ENCODE results near the gene EVA1A. TPM values are rescaled to one million over a fixed set of nuclear protein-coding genes. Genes with fewer than 3 reads are reported as not detected.

EVA1A gene
- total and polyA plus RNA-seq, 2 of the 8 experiments (the other 6 are each of a cell fraction or from before 2014, with no cell fraction given) = 2.4 to 4.3 TPM

DNA sequence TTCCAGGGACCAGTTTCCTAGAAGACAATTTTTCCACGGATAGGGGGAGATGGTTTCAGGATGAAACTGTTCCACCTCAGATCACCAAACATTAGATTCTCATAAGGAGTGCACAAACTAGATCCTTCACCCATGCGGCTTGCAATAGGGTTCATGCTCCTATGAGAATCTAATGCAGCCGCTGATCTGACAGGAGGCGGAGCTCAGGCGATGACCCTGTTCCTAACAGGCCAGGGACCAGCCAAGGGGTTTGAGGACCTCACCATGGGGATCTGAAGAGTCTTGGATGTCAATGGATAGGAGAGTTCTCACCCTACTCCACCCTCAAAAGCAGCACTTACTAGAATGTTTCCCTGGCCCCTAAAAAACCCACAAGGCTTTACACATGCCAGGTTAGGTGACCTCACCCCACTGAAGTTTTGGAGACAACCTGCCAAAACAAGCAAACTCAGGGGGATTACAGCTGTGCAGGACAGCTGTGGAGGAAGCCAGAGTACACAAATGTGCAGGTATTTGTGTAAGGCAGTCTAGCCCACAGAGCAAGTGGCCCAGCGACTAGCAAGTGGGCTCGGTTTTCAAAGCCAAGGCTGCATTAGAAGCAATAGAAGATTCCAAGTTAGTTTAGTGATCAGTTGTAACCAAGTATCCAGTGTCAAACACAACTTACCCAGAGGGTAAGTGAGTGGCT, 3.9 kb downstream of the EVA1A start:
- no peak overlapping the region for H3K4ac ChIP-seq (replicated peaks; ENCODE audit: insufficient read length, low read depth, low read length)
- no peak overlapping the region for H2BK20ac ChIP-seq (ENCODE audit: low read length)
- no peak overlapping the region for H3K18ac ChIP-seq (ENCODE audit: extremely low read depth, low read length)
- peaks cover 0 to 20% (median 8%) of the 10 kb centered on the region in 4 experiments; a peak in 5 of 7 replicates for H3K27me3 ChIP-seq (replicated peaks in 1 of 4; ENCODE audit: control insufficient read depth in 3 of 4, extremely low read depth in 1 of 4, insufficient read depth in 3 of 4, low read length in 3 of 4)
- no peak overlapping the region for H3K23ac ChIP-seq (ENCODE audit: insufficient read length)
- no peak overlapping the region for H3K4me2 ChIP-seq (ENCODE audit: insufficient read depth in 1 of 2, low read depth in 2 of 2, low read length in 2 of 2)
- no peaks in the 10 kb centered on the region; the same call in 1 of the 2 replicates for H3K79me1 ChIP-seq (ENCODE audit: low read depth, low read length)
- no peak overlapping the region for H4K5ac ChIP-seq (ENCODE audit: insufficient read length, low read depth, low read length)
- no peak for TF ChIP-seq HDAC2 (IDR thresholded peaks at IDR 0.05; ENCODE audit: borderline replicate concordance in 1 of 2, low read depth in 2 of 2, low read length in 2 of 2)
- TF ChIP-seq, protein P1, sequence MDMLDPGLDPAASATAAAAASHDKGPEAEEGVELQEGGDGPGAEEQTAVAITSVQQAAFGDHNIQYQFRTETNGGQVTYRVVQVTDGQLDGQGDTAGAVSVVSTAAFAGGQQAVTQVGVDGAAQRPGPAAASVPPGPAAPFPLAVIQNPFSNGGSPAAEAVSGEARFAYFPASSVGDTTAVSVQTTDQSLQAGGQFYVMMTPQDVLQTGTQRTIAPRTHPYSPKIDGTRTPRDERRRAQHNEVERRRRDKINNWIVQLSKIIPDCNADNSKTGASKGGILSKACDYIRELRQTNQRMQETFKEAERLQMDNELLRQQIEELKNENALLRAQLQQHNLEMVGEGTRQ (IDR thresholded peaks at IDR 0.05; ENCODE audit: low read length) = no peak
- DNase-seq (ENCODE audit: low read depth in 1 of 2, low spot score in 2 of 2) (no peak), FAIRE-seq (no peak)
- H4K91ac ChIP-seq (replicated peaks; ENCODE audit: insufficient read length, low read length) = no peak overlapping the region
- H3K36me3 ChIP-seq (ENCODE audit: control insufficient read depth in 2 of 4, insufficient read depth in 4 of 4, low read length in 3 of 4) = no peaks in the 10 kb centered on the region
- no peak overlapping the region for H3K14ac ChIP-seq (ENCODE audit: insufficient read length)
- no peak overlapping the region for H2BK15ac ChIP-seq (ENCODE audit: low read length)
- no peaks in the 10 kb centered on the region for H3K9me3 ChIP-seq (ENCODE audit: insufficient read depth in 2 of 2, low read depth in 1 of 2, low read length in 1 of 2)
- WGBS, 2 experiments (ENCODE audit: extremely low coverage in 1 of 2, insufficient coverage in 1 of 2, insufficient read length in 1 of 2, insufficient replicate concordance in 2 of 2, low coverage in 1 of 2, low lambda C conversion rate in 2 of 2, missing lambda C conversion rate in 1 of 2) = 91% methylated on average over 7 of the region's 7 CpGs; no CpG with 5 or more reads in 1 of the 2 experiments
- no peak overlapping the region for H3K27ac ChIP-seq (ENCODE audit: low read depth, low read length)
- CTCF ChIA-PET (ENCODE audit: partially characterized antibody) = interaction anchor here (1.1 to 2.6 kb wide), 4 partner anchors 12 to 680 kb away, joined by 3 to 10 read pairs (median 7); no protein-coding TSS in a partner anchor
- no peak overlapping the region for H2BK12ac ChIP-seq (ENCODE audit: low read depth, low read length)
- H3K56ac ChIP-seq (replicated peaks; ENCODE audit: insufficient read length, low read depth, low read length) = no peak overlapping the region
- no peaks in the 10 kb centered on the region for H3K79me2 ChIP-seq (ENCODE audit: control insufficient read depth in 1 of 2, insufficient read depth in 2 of 2, low read length in 2 of 2)
- H3K4me3 ChIP-seq (ENCODE audit: extremely low read depth in 1 of 4, insufficient read depth in 2 of 4, low read depth in 3 of 4, low read length in 4 of 4) = no peak overlapping the region
- H2BK5ac ChIP-seq (ENCODE audit: low read depth, low read length) = no peak overlapping the region
- no peak overlapping the region for H3K9ac ChIP-seq (replicated peaks in 1 of 4; ENCODE audit: extremely low read depth in 1 of 4, low read depth in 3 of 4, low read length in 3 of 4)
- POLR2A ChIA-PET (ENCODE audit: partially characterized antibody) = no interaction called here
- no peak overlapping the region for H2BK120ac ChIP-seq (replicated peaks; ENCODE audit: low read depth, low read length)
- H4K20me1 ChIP-seq (replicated peaks in 1 of 2; ENCODE audit: control insufficient read depth in 1 of 2, insufficient read depth in 2 of 2, low read length in 2 of 2) = no peaks in the 10 kb centered on the region
- peaks cover 11% of the 10 kb centered on the region; the same call in 1 of the 2 replicates for H3K23me2 ChIP-seq (ENCODE audit: low read depth, low read length)
- no peak overlapping the region for H2AK5ac ChIP-seq (ENCODE audit: low read depth, low read length)
- no peak overlapping the region for H4K8ac ChIP-seq (ENCODE audit: extremely low read depth, insufficient read depth, low read length)
- H3K4me1 ChIP-seq (replicated peaks in 1 of 4; ENCODE audit: control insufficient read depth in 3 of 4, insufficient read depth in 4 of 4, low read length in 3 of 4) = peaks cover 5 to 23% (median 17%) of the 10 kb centered on the region in 4 experiments
- no peak overlapping the region for H2AFZ ChIP-seq (ENCODE audit: low read length)

Data from H1 (cell line).